Mesendoderm (in vitro differentiated cells): ENCODE measurements around the gene PSMD3.
A peak's percentile ranks its signal among the peaks of the same experiment; 100 is the strongest.

ENCODE experiments used
- DNase-seq: peaks from one replicate; pipeline ENCODE4 v3.0.0; 2013
- H2AK5ac ChIP-seq: 2 replicates; pipeline ENCODE4 v1.6.1; 2013; ENCODE audit warnings: low read length, inconsistent platforms
- H2BK120ac ChIP-seq: 2 replicates; pipeline ENCODE4 v1.6.1; 2013; ENCODE audit warnings: low read depth, mild to moderate bottlenecking, low read length, moderate library complexity, mixed read lengths
- H2BK15ac ChIP-seq: replicated peaks from 2 replicates; pipeline ENCODE4 v1.6.1; 2013; ENCODE audit warnings: low read depth, mild to moderate bottlenecking, moderate library complexity
- H2BK5ac ChIP-seq: 2 replicates; pipeline ENCODE4 v1.6.1; 2013; ENCODE audit warnings: low read length, inconsistent platforms
- H3K18ac ChIP-seq: 2 replicates; pipeline ENCODE4 v1.6.1; 2013; ENCODE audit warnings: mild to moderate bottlenecking, low read length, mixed read lengths
- H3K23ac ChIP-seq: one replicate; pipeline ENCODE4 v1.6.1; 2013; ENCODE audit warnings: low read length
- H3K27ac ChIP-seq: 2 replicates; pipeline ENCODE4 v1.5.1; 2013; ENCODE audit warnings: low read depth, mild to moderate bottlenecking, inconsistent platforms, low read length, moderate library complexity
- H3K27me3 ChIP-seq: 2 replicates; pipeline ENCODE4 v1.6.1; 2013; ENCODE audit warnings: low read length, control low read depth, mild to moderate bottlenecking, inconsistent platforms; ENCODE audit not compliant: insufficient read depth, poor library complexity
- H3K36me3 ChIP-seq: 2 replicates; pipeline ENCODE4 v1.6.1; 2013; ENCODE audit warnings: low read length, inconsistent platforms; ENCODE audit not compliant: control insufficient read depth, insufficient read depth
- H3K4ac ChIP-seq: one replicate; pipeline ENCODE4 v1.6.1; 2013; ENCODE audit warnings: low read depth, mild to moderate bottlenecking, low read length, moderate library complexity
- H3K4me1 ChIP-seq: 2 replicates; pipeline ENCODE4 v1.6.1; 2013; ENCODE audit warnings: low read depth, low read length, inconsistent platforms; ENCODE audit not compliant: control insufficient read depth
- H3K4me2 ChIP-seq: 2 replicates; pipeline ENCODE4 v1.6.1; 2013; ENCODE audit warnings: low read length
- H3K4me3 ChIP-seq: 2 replicates; pipeline ENCODE4 v1.5.1; 2013; ENCODE audit warnings: mild to moderate bottlenecking, low read length
- H3K56ac ChIP-seq: one replicate; pipeline ENCODE4 v1.6.1; 2013; ENCODE audit warnings: low read length
- H3K79me1 ChIP-seq: 2 replicates; pipeline ENCODE4 v1.6.1; 2013; ENCODE audit warnings: low read length, inconsistent platforms
- H3K79me2 ChIP-seq: 2 replicates; pipeline ENCODE4 v1.6.1; 2013; ENCODE audit warnings: mild to moderate bottlenecking, low read length; ENCODE audit not compliant: control insufficient read depth, insufficient read depth
- H3K9ac ChIP-seq: 2 replicates; pipeline ENCODE4 v1.6.1; 2013; ENCODE audit warnings: low read length, inconsistent platforms
- H4K5ac ChIP-seq: one replicate; pipeline ENCODE4 v1.6.1; 2013; ENCODE audit warnings: low read length
- H4K8ac ChIP-seq: one replicate; pipeline ENCODE4 v1.6.1; 2013; ENCODE audit warnings: low read depth, mild to moderate bottlenecking, control low read depth, low read length, moderate library complexity
- WGBS: extraction: QIAGEN DNeasy Blood & Tissue Kit; methylation state at CpG from one replicate; pipeline ENCODE4 v1.1.7; 2013; ENCODE audit warnings: low lambda C conversion rate, missing lambda C conversion rate; ENCODE audit not compliant: insufficient coverage; ENCODE audit errors: extremely low coverage; 5-methylcytosine and 5-hydroxymethylcytosine counted together

PSMD3 gene

DNA sequence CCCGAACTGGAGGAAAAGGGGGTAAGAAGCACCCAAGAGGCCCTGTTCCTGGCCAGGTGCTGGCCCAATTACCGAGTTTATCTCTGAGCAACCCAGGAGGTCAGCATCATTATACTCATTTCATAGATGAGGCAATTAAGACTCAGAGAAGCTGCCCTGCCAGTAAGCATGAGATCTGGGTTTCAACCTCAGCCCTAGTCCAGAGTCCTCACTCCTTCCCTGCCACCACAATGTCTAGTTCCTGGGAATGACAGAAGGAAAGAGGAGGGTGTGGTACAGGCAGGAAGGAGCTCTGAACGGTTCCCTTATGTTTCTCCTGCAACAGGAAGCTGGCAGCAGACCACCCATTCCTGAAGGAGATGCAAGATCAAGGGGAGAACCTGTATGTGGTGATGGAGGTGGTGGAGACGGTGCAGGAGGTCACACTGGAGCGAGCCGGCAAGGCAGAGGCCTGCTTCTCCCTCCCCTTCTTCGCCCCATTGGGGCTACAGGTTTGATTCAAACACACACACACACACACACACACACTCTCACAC lies 10.4 kb upstream of the PSMD3 start:
- Histone ChIP-seq H4K8ac (no peak overlapping the region), H3K4me1 (no peaks in the 10 kb centered on the region), H3K18ac (no peak overlapping the region), H3K56ac (no peak overlapping the region), H3K23ac (no peak overlapping the region), H3K27ac (no peak overlapping the region), H2BK5ac (no peak overlapping the region), H3K36me3 (no peaks in the 10 kb centered on the region), H2AK5ac (no peak overlapping the region), H3K79me1 (no peaks in the 10 kb centered on the region), H2BK120ac (no peak overlapping the region), H3K4me2 (no peak overlapping the region), H3K79me2 (no peaks in the 10 kb centered on the region), H3K4ac (no peak overlapping the region), H3K4me3 (no peak overlapping the region), H3K27me3 (no peaks in the 10 kb centered on the region), H2BK15ac (no peak overlapping the region), H3K9ac (no peak overlapping the region), H4K5ac (no peak overlapping the region)
- no peak for DNase-seq
- no CpG with 5 or more reads among the region's 7 CpGs for WGBS

DNA sequence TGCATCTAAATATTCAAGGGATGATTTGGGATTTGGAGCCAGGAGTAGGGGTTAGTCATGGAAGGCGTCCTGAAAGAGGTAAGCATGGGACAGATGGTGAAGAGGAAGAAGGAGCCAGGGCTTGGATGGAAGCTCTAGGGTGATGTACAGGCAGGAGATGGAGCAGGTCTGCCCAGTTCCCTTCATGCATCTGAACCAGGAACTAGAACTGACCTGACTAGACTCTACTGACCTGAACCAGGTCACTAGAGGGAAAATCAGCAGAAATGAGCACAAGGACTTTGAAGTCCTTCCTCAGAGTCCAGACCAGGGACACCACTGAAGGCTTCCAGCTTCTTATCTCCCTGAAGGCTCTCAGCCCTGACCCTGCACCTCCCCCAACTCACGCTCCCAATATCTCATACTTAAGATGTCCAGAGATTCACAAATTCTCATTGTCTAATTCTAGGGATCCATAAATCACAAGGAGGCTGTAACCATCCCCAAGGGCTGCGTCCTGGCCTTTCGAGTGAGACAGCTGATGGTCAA lies 9.5 kb upstream of the PSMD3 start:
- H2BK15ac ChIP-seq: no peak overlapping the region
- no peak overlapping the region for H4K5ac ChIP-seq
- H3K4me3 ChIP-seq: no peak overlapping the region
- H3K4me1 ChIP-seq: no peaks in the 10 kb centered on the region
- no peak for DNase-seq
- H3K18ac ChIP-seq: no peak overlapping the region
- no peak overlapping the region for H3K56ac ChIP-seq
- H3K27me3 ChIP-seq: no peaks in the 10 kb centered on the region
- no peak overlapping the region for H4K8ac ChIP-seq
- no peak overlapping the region for H2AK5ac ChIP-seq
- H3K79me2 ChIP-seq: no peaks in the 10 kb centered on the region
- no peaks in the 10 kb centered on the region for H3K36me3 ChIP-seq
- no peak overlapping the region for H3K27ac ChIP-seq
- no peak overlapping the region for H3K9ac ChIP-seq
- no peaks in the 10 kb centered on the region for H3K79me1 ChIP-seq
- peak overlapping the region; percentile 45 for H3K23ac ChIP-seq
- no peak overlapping the region for H3K4ac ChIP-seq
- WGBS: no CpG with 5 or more reads among the region's 4 CpGs
- H2BK5ac ChIP-seq: no peak overlapping the region
- no peak overlapping the region for H2BK120ac ChIP-seq
- H3K4me2 ChIP-seq: no peak overlapping the region

- Histone ChIP-seq H3K56ac (no peak overlapping the region), H3K27me3 (no peaks in the 10 kb centered on the region), H3K4me3 (no peak overlapping the region), H3K79me1 (no peaks in the 10 kb centered on the region), H3K36me3 (no peaks in the 10 kb centered on the region), H3K23ac (no peak overlapping the region), H2AK5ac (no peak overlapping the region), H4K8ac (no peak overlapping the region), H3K4ac (no peak overlapping the region), H3K79me2 (no peaks in the 10 kb centered on the region), H3K4me2 (no peak overlapping the region), H3K4me1 (no peaks in the 10 kb centered on the region), H2BK120ac (no peak overlapping the region), H3K9ac (no peak overlapping the region), H4K5ac (no peak overlapping the region), H3K18ac (no peak overlapping the region), H3K27ac (no peak overlapping the region), H2BK5ac (no peak overlapping the region), H2BK15ac (no peak overlapping the region)
- no CpG with 5 or more reads among the region's 3 CpGs for WGBS
- no peak for DNase-seq
Observed at GRCh38 chr17:39972271-39972670, 8.3 kb upstream of the PSMD3 start.

GRCh38 chr17:39973496-39973895 lies 7.1 kb upstream of the PSMD3 start:
- WGBS: no CpG with 5 or more reads among the region's 2 CpGs
- Histone ChIP-seq H3K27ac (no peak overlapping the region), H4K8ac (no peak overlapping the region), H3K9ac (no peak overlapping the region), H3K79me1 (no peaks in the 10 kb centered on the region), H3K4me1 (no peaks in the 10 kb centered on the region), H3K18ac (no peak overlapping the region), H2BK5ac (no peak overlapping the region), H3K4ac (no peak overlapping the region), H3K4me3 (no peak overlapping the region), H3K36me3 (no peaks in the 10 kb centered on the region), H4K5ac (no peak overlapping the region), H3K23ac (no peak overlapping the region), H2BK120ac (no peak overlapping the region), H3K79me2 (no peaks in the 10 kb centered on the region), H3K56ac (no peak overlapping the region), H3K27me3 (no peaks in the 10 kb centered on the region), H2BK15ac (no peak overlapping the region), H3K4me2 (no peak overlapping the region), H2AK5ac (no peak overlapping the region)
- no peak for DNase-seq

DNA sequence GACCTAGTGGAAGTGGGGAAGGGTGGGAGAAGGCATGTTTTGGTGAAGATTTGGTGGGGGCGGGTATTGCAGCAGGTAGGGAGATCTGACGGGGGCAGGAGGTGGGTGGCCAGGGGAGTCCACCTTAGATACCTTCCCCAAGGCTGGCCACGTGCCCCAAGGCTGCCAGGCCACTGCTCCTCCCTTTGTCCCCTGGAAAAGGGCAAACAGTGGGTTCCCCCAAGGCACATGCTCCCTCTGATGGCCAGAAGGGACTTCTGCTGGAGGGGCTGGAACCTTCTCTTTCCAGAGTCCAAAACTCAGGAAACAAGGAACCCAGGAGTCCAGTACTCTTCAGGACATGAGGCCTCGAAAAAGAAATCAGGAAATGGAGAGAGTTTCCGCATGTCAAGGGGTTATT lies 6.2 kb upstream of the PSMD3 start:
- Histone ChIP-seq H3K79me1 (no peaks in the 10 kb centered on the region), H4K8ac (no peak overlapping the region)

GRCh38 chr17:39975801-39976200 lies 4.8 kb upstream of the PSMD3 start:
- no peak overlapping the region for H4K5ac ChIP-seq
- H3K36me3 ChIP-seq: no peaks in the 10 kb centered on the region
- H2AK5ac ChIP-seq: no peak overlapping the region
- no peaks in the 10 kb centered on the region for H3K27me3 ChIP-seq
- no peak overlapping the region for H3K4me3 ChIP-seq
- peaks cover 2% of the 10 kb centered on the region for H3K4me1 ChIP-seq
- H3K4me2 ChIP-seq: no peak overlapping the region
- H4K8ac ChIP-seq: no peak overlapping the region
- H2BK5ac ChIP-seq: no peak overlapping the region
- H3K56ac ChIP-seq: no peak overlapping the region
- no peak overlapping the region for H3K23ac ChIP-seq
- H3K18ac ChIP-seq: no peak overlapping the region
- WGBS: no CpG with 5 or more reads among the region's 4 CpGs
- H3K79me1 ChIP-seq: no peaks in the 10 kb centered on the region
- no peak overlapping the region for H3K9ac ChIP-seq
- H3K27ac ChIP-seq: no peak overlapping the region
- no peaks in the 10 kb centered on the region for H3K79me2 ChIP-seq
- H3K4ac ChIP-seq: no peak overlapping the region
- no peak for DNase-seq
- H2BK120ac ChIP-seq: no peak overlapping the region
- no peak overlapping the region for H2BK15ac ChIP-seq

More for the DNA sequence above, 6.2 kb upstream of the PSMD3 start:
- peaks cover 1% of the 10 kb centered on the region for H3K4me1 ChIP-seq
- no peak overlapping the region for H2BK15ac ChIP-seq
- H4K5ac ChIP-seq: no peak overlapping the region
- no peak overlapping the region for H2BK5ac ChIP-seq
- H3K9ac ChIP-seq: no peak overlapping the region
- H3K36me3 ChIP-seq: no peaks in the 10 kb centered on the region
- no peak overlapping the region for H3K27ac ChIP-seq
- H3K4ac ChIP-seq: no peak overlapping the region
- H3K18ac ChIP-seq: no peak overlapping the region
- WGBS: no CpG with 5 or more reads among the region's 5 CpGs
- no peak overlapping the region for H2BK120ac ChIP-seq
- no peak overlapping the region for H3K4me2 ChIP-seq
- no peak for DNase-seq
- H3K56ac ChIP-seq: no peak overlapping the region
- no peaks in the 10 kb centered on the region for H3K27me3 ChIP-seq
- no peak overlapping the region for H2AK5ac ChIP-seq
- no peak overlapping the region for H3K4me3 ChIP-seq
- no peak overlapping the region for H3K23ac ChIP-seq
- H3K79me2 ChIP-seq: no peaks in the 10 kb centered on the region
